K562 (cell line): ENCODE data around the gene LRFN3. TPM values are rescaled to one million over a fixed set of nuclear protein-coding genes. Genes with fewer than 3 reads are reported as not detected.

ENCODE experiments used
- ATAC-seq: fragments of 200-7000 bp; cut with Tn5 transposase; 3 replicates; pipeline ENCODE4 v1.9.1; 2020; ENCODE audit warnings: moderate library complexity
- BruUV-seq: library from RNA; stranded (reverse); fragments of 400-500 nt; replicated peaks from 2 replicates; lab custom pipeline; 2021; lab: Mats Ljungman, UMichigan
- CTCF ChIA-PET: fragments of 300-600 bp; formaldehyde crosslinking; extraction: SDS; loops from one replicate; lab custom pipeline; 2021; ENCODE audit warnings: low intra/inter-chr PET ratio; lab: Yijun Ruan, JAX
- POLR2A ChIA-PET: fragments of 300-600, 350-650 bp; sonication (Branson Sonifier 250); formaldehyde crosslinking; extraction: SDS; loops from one replicate; lab custom pipeline; 2021; ENCODE audit warnings: antibody characterized with exemption, inconsistent platforms; lab: Yijun Ruan, JAX
- DNase-seq, 4 experiments: peaks; one replicate each; pipeline versions ENCODE4 v3.0.0 to v3.0.0-alpha.2; 2011 to 2018; ENCODE audit warnings: low spot score in 3 of 4, mixed read lengths in 3 of 4; ENCODE audit errors: extremely low read depth in 1 of 4
- FAIRE-seq: peaks from 2 replicates; lab custom pipeline; 2011; peaks lifted over from hg19 to GRCh38; lab: Jason Lieb, UNC
- H2AFZ ChIP-seq: 2 replicates; pipeline ENCODE4 v1.6.0; 2011; ENCODE audit warnings: low read depth, low read length, control low read depth, inconsistent platforms
- H3K27ac ChIP-seq: fragments of 200-600 bp; 3 replicates; pipeline ENCODE4 v1.8.0; 2011; ENCODE audit warnings: low read depth, mild to moderate bottlenecking, control low read depth, inconsistent platforms, low read length, moderate library complexity, mixed read lengths; ENCODE audit errors: extremely low read depth
- H3K27me3 ChIP-seq, 2 experiments: fragments of 300-600 bp in 1 of 2; 2 replicates in 1 of 2; 3 replicates in 1 of 2; pipeline versions ENCODE4 v1.6.0 to v1.8.0; 2011; ENCODE audit warnings: inconsistent platforms in 2 of 2, low read length in 2 of 2, mild to moderate bottlenecking in 1 of 2, mixed read lengths in 1 of 2, moderate library complexity in 1 of 2; ENCODE audit not compliant: control insufficient read depth in 2 of 2, insufficient read depth in 2 of 2
- H3K36me3 ChIP-seq: fragments of 300-600 bp; 3 replicates; pipeline ENCODE4 v1.8.0; 2011; ENCODE audit warnings: mild to moderate bottlenecking, low read length, inconsistent platforms; ENCODE audit not compliant: control insufficient read depth, insufficient read depth
- H3K4me1 ChIP-seq, 2 experiments: fragments of 200-600 bp in 1 of 2; replicated peaks in 1 of 2; 2 replicates in 1 of 2; 3 replicates in 1 of 2; pipeline versions ENCODE4 v1.5.1 to v1.8.0; 2011; ENCODE audit warnings: inconsistent platforms in 2 of 2, low read length in 2 of 2, mild to moderate bottlenecking in 1 of 2, mixed read lengths in 1 of 2, moderate library complexity in 1 of 2; ENCODE audit not compliant: control insufficient read depth in 2 of 2, insufficient read depth in 2 of 2
- H3K4me2 ChIP-seq: 2 replicates; pipeline ENCODE4 v1.6.1; 2011; ENCODE audit warnings: low read length, control low read depth, inconsistent platforms, mixed read lengths; ENCODE audit not compliant: insufficient read depth
- H3K4me3 ChIP-seq: fragments of 200-600 bp; sonication (generic), shearing (Covaris generic); 2 replicates; pipeline ENCODE4 v1.5.1; 2016; ENCODE audit warnings: control low read depth, inconsistent platforms
- H3K79me2 ChIP-seq: fragments of 200-600 bp; 3 replicates; pipeline ENCODE4 v1.8.0; 2011; ENCODE audit warnings: low read length, inconsistent platforms; ENCODE audit not compliant: control insufficient read depth, insufficient read depth
- H3K9ac ChIP-seq, 2 experiments: 2 replicates each; pipeline versions ENCODE4 v1.6.0 to v1.6.1; 2011; ENCODE audit warnings: low read depth in 2 of 2, low read length in 2 of 2, control low read depth in 1 of 2, inconsistent platforms in 1 of 2, mild to moderate bottlenecking in 1 of 2, mixed read lengths in 1 of 2; ENCODE audit not compliant: insufficient read depth in 1 of 2
- H3K9me1 ChIP-seq: one replicate; pipeline ENCODE4 v1.6.0; 2011; ENCODE audit warnings: inconsistent platforms, mild to moderate bottlenecking, low read length, moderate library complexity; ENCODE audit not compliant: control insufficient read depth, insufficient read depth
- H3K9me3 ChIP-seq: replicated peaks from 2 replicates; pipeline ENCODE4 v1.5.1; 2011; ENCODE audit warnings: low read depth, low read length, inconsistent platforms; ENCODE audit not compliant: control insufficient read depth, insufficient read depth
- H4K20me1 ChIP-seq: replicated peaks from 2 replicates; pipeline ENCODE4 v1.6.1; 2011; ENCODE audit warnings: low read length, inconsistent platforms, mixed read lengths; ENCODE audit not compliant: control insufficient read depth, insufficient read depth
- ARID2 ChIP-seq: fragments of 450-650 bp; IDR thresholded peaks from 2 replicates; pipeline ENCODE4 v1.6.1; 2017; ENCODE audit warnings: antibody characterized with exemption, mild to moderate bottlenecking
- ATF4 ChIP-seq: fragments of 450-650 bp; formaldehyde crosslinking; IDR thresholded peaks from 2 replicates; pipeline ENCODE4 v1.4.0; 2022; ENCODE audit warnings: mild to moderate bottlenecking, moderate library complexity
- C11orf30 ChIP-seq: fragments of 450-650 bp; IDR thresholded peaks from 2 replicates; pipeline ENCODE4 v1.6.1; 2016; ENCODE audit warnings: low read depth, mild to moderate bottlenecking
- CCAR2 ChIP-seq: fragments of 200-400 bp; formaldehyde crosslinking; IDR thresholded peaks from 2 replicates; pipeline ENCODE4 v1.6.1; 2017; ENCODE audit warnings: mild to moderate bottlenecking, low read depth, low read length
- CREB5 ChIP-seq: fragments of 250-450 bp; sonication (Bioruptor Pico); IDR thresholded peaks from 2 replicates; pipeline ENCODE4 v1.5.0; 2020; ENCODE audit warnings: mild to moderate bottlenecking
- GATAD2B ChIP-seq: fragments of 450-650 bp; IDR thresholded peaks from 2 replicates; pipeline ENCODE4 v1.6.1; 2017; ENCODE audit warnings: mild to moderate bottlenecking, borderline replicate concordance
- HDAC2 ChIP-seq: fragments of 450-650 bp; IDR thresholded peaks from 2 replicates; pipeline ENCODE4 v1.6.1; 2016; ENCODE audit warnings: mild to moderate bottlenecking
- MYBL2 ChIP-seq, 2 experiments: fragments of 450-650 bp in 1 of 2; sonication (generic) in 1 of 2; formaldehyde crosslinking in 1 of 2; IDR thresholded peaks; 2 replicates each; pipeline versions ENCODE4 v1.6.1 to v1.8.1; 2017 to 2022; ENCODE audit warnings: borderline replicate concordance in 1 of 2, inconsistent platforms in 1 of 2, low read depth in 1 of 2, mild to moderate bottlenecking in 1 of 2, missing genetic modification reagents in 1 of 2, moderate library complexity in 1 of 2
- PRDM10 ChIP-seq: fragments of 450-650 bp; IDR thresholded peaks from 2 replicates; pipeline ENCODE4 v1.6.1; 2018; ENCODE audit not compliant: partially characterized antibody
- TBP ChIP-seq: optimal IDR thresholded peaks from 2 replicates; pipeline ENCODE3; 2011; ENCODE audit warnings: low read depth, low read length, improper control_type of control experiment
- ZBTB12 ChIP-seq: fragments of 250-450 bp; sonication (Bioruptor Pico); IDR thresholded peaks from 2 replicates; pipeline ENCODE4 v1.4.0; 2020
- ZNF277 ChIP-seq: fragments of 250-450 bp; sonication (Bioruptor Pico); IDR thresholded peaks from 2 replicates; pipeline ENCODE4 v1.8.0; 2022; ENCODE audit warnings: inconsistent platforms, mild to moderate bottlenecking, moderate library complexity, borderline replicate concordance
- ZNF561 ChIP-seq: fragments of 450-650 bp; formaldehyde crosslinking; conservative IDR thresholded peaks from 2 replicates; pipeline ENCODE4 v1.4.0; 2020; ENCODE audit warnings: mild to moderate bottlenecking, moderate library complexity
- ZNF589 ChIP-seq: fragments of 200-800 bp; sonication (Bioruptor generic); IDR thresholded peaks from 2 replicates; pipeline ENCODE4 v1.6.1; 2016; ENCODE audit warnings: low read depth, missing genetic modification characterization, missing compliant biosample characterization
- WGBS: fragments of 100-300 bp; shearing (Covaris generic); methylation state at CpG from one replicate; pipeline ENCODE4 v1.1.6; 2016; ENCODE audit warnings: low coverage, mixed read lengths; ENCODE audit not compliant: insufficient coverage; ENCODE audit errors: missing lambda C conversion rate; 5-methylcytosine and 5-hydroxymethylcytosine counted together
- in situ Hi-C: fragments of 300-500 bp; cut with MboI; formaldehyde crosslinking; loops from 4 replicates; pipeline ENCODE4 v1.15.0; 2018; ENCODE audit warnings: inconsistent platforms, mixed read lengths
- intact Hi-C: fragments of 100-400 bp; cut with micrococcal nuclease; formaldehyde crosslinking; loops from 2 replicates; pipeline ENCODE4 v1.14.2; 2022
- polyA plus RNA-seq, 8 experiments: library from polyadenylated mRNA; depleted of rRNA in 4 of 8; stranded (reverse) in 5 of 8; unstranded in 3 of 8; fragments of >200 nt; fragmentation: Nextera tagmentation in 2 of 8; fragmentation: Illumina TruSeq in 1 of 8; extraction: Ambion mirVana in 2 of 8; extraction: Trizol in 1 of 8; gene quantifications; 2 replicates each; pipeline versions ENCODE4 v1.2.1 to v1.2.3, GENCODE V29; 2011 to 2014; ENCODE audit warnings: inconsistent platforms in 1 of 8, missing spikeins in 1 of 8
- total RNA-seq, 7 experiments: library from RNA; depleted of rRNA in 6 of 7; stranded (reverse); fragments of >200 nt in 6 of 7; fragmentation: Illumina TruSeq in 2 of 7; extraction: Trizol in 2 of 7; gene quantifications; 2 replicates each; pipeline versions ENCODE4 v1.2.1 to v1.2.3, GENCODE V29; 2011 to 2021; ENCODE audit warnings: low replicate concordance in 1 of 7

LRFN3 gene
- total and polyA plus RNA-seq, 9 of the 15 experiments (the other 6 are each of a cell fraction or from before 2014, with no cell fraction given), result 0.03 to 0.12 (median 0.11) TPM; not detected in 6

GRCh38 chr19:35894342-35894741 is 41.8 kb upstream of the LRFN3 start:
- ChIA-PET POLR2A (interaction anchor here (0.7 to 1.1 kb wide), 3 partner anchors 9 to 11 kb away, joined by 3 to 5 read pairs (median 3); no protein-coding TSS in a partner anchor), CTCF (interaction anchor here (0.7 kb wide), 1 partner anchor 12 kb away, joined by 5 read pairs; no protein-coding TSS in a partner anchor)
- ATAC-seq (no peak), DNase-seq (no peak), FAIRE-seq (no peak)
- intact Hi-C loops, result no loop called here
- H3K27me3 ChIP-seq, result no peaks in the 10 kb centered on the region
- in situ Hi-C loops, result no loop called here
- H2AFZ ChIP-seq, result no peak overlapping the region
- no peak overlapping the region for H3K27ac ChIP-seq
- no peak overlapping the region for H3K4me3 ChIP-seq
- H3K9me1 ChIP-seq, result no peaks in the 10 kb centered on the region
- peaks cover 0 to 19% of the 10 kb centered on the region in 2 experiments; a peak in 2 of 5 replicates for H3K4me1 ChIP-seq
- 100% methylated on average over 2 of the region's 2 CpGs for WGBS
- no peaks in the 10 kb centered on the region for H4K20me1 ChIP-seq
- no peak overlapping the region for H3K9ac ChIP-seq
- no TSS peak for BruUV-seq
- peaks cover 10% of the 10 kb centered on the region; the same call in 2 of the 3 replicates for H3K79me2 ChIP-seq
- H3K4me2 ChIP-seq, result no peak overlapping the region
- no peaks in the 10 kb centered on the region for H3K9me3 ChIP-seq
- H3K36me3 ChIP-seq, result peaks cover 51% of the 10 kb centered on the region; the same call in 2 of the 3 replicates
- TF ChIP-seq CREB5 (CRISPR knock-in tag), result no peak
- TF ChIP-seq GATAD2B, result no peak
- no peak for TF ChIP-seq ATF4
- no peak for TF ChIP-seq HDAC2
- TF ChIP-seq TBP, result no peak
- no peak for TF ChIP-seq C11orf30
- TF ChIP-seq ZNF277, result no peak
- no peak for TF ChIP-seq CCAR2
- no peak for TF ChIP-seq ARID2
- no peak for TF ChIP-seq ZBTB12 (CRISPR knock-in tag)
- no peak for TF ChIP-seq MYBL2 (IDR thresholded peaks at IDR 0.05; ENCODE audit: low read depth)
- no peak for TF ChIP-seq MYBL2 (CRISPR knock-in tag; IDR thresholded peaks at IDR 0.05; ENCODE audit: borderline replicate concordance)
- TF ChIP-seq ZNF561, result no peak
- TF ChIP-seq PRDM10, result no peak
- no peak for TF ChIP-seq ZNF589
